IPS-15b (cell line): ENCODE results near the gene THOC1.
"Not testable (repeated sequence)": the region's sequence is repeated elsewhere in the genome, so short reads cannot be mapped to it uniquely, and the experiment has no call there.

Experiments used
- H3K27me3 ChIP-seq: one replicate; pipeline ENCODE4 v1.6.1; 2013; ENCODE audit warnings: low read length; ENCODE audit not compliant: control insufficient read depth, insufficient read depth
- H3K36me3 ChIP-seq: one replicate; pipeline ENCODE4 v1.6.1; 2013; ENCODE audit warnings: low read length; ENCODE audit not compliant: control insufficient read depth, insufficient read depth
- H3K4me1 ChIP-seq: one replicate; pipeline ENCODE4 v1.6.1; 2013; ENCODE audit warnings: mild to moderate bottlenecking, low read length; ENCODE audit not compliant: control insufficient read depth, insufficient read depth
- H3K4me3 ChIP-seq: one replicate; pipeline ENCODE4 v1.5.1; 2013; ENCODE audit warnings: low read depth, low read length
- H3K9ac ChIP-seq: one replicate; pipeline ENCODE4 v1.6.1; 2013; ENCODE audit warnings: low read depth, mild to moderate bottlenecking, low read length
- H3K9me3 ChIP-seq: one replicate; pipeline ENCODE4 v1.6.1; 2013; ENCODE audit warnings: mild to moderate bottlenecking, low read length; ENCODE audit not compliant: control insufficient read depth, insufficient read depth

THOC1 gene

GRCh38 chr18:297936-298335, 30.1 kb upstream of the THOC1 start:
- Histone ChIP-seq H3K4me3 (no peak overlapping the region), H3K9ac (no peak overlapping the region), H3K27me3 (no peaks in the 10 kb centered on the region), H3K4me1 (no peaks in the 10 kb centered on the region), H3K36me3 (no peaks in the 10 kb centered on the region), H3K9me3 (no peaks in the 10 kb centered on the region)

GRCh38 chr18:295756-296490, 28.1 kb upstream of the THOC1 start:
- Histone ChIP-seq H3K9me3 (no peaks in the 10 kb centered on the region), H3K36me3 (no peaks in the 10 kb centered on the region), H3K4me3 (no peak overlapping the region), H3K4me1 (no peaks in the 10 kb centered on the region), H3K9ac (no peak overlapping the region), H3K27me3 (no peaks in the 10 kb centered on the region)

- no peaks in the 10 kb centered on the region for H3K9me3 ChIP-seq
- H3K4me3 ChIP-seq: no peak overlapping the region
- H3K9ac ChIP-seq: no peak overlapping the region
- H3K36me3 ChIP-seq: no peaks in the 10 kb centered on the region
- no peaks in the 10 kb centered on the region for H3K4me1 ChIP-seq
- no peaks in the 10 kb centered on the region for H3K27me3 ChIP-seq
These were observed 26.7 kb upstream of the THOC1 start for GRCh38 chr18:294566-294965.

GRCh38 chr18:293536-293935, 25.7 kb upstream of the THOC1 start:
- Histone ChIP-seq H3K36me3 (no peaks in the 10 kb centered on the region), H3K9me3 (no peaks in the 10 kb centered on the region), H3K4me3 (no peak overlapping the region), H3K4me1 (no peaks in the 10 kb centered on the region), H3K9ac (no peak overlapping the region), H3K27me3 (no peaks in the 10 kb centered on the region)

- Histone ChIP-seq H3K9ac (no peak overlapping the region), H3K36me3 (no peaks in the 10 kb centered on the region), H3K9me3 (no peaks in the 10 kb centered on the region), H3K4me3 (no peak overlapping the region), H3K4me1 (no peaks in the 10 kb centered on the region), H3K27me3 (no peaks in the 10 kb centered on the region)
These were observed 24.4 kb upstream of the THOC1 start for GRCh38 chr18:292271-292670.

- not testable (repeated sequence) for H3K27me3 ChIP-seq, H3K4me1 ChIP-seq, H3K9ac ChIP-seq, H3K36me3 ChIP-seq, H3K4me3 ChIP-seq, H3K9me3 ChIP-seq
These were observed 22.1 kb upstream of the THOC1 start for GRCh38 chr18:289970-290369.

- no peaks in the 10 kb centered on the region for H3K9me3 ChIP-seq
- no peaks in the 10 kb centered on the region for H3K27me3 ChIP-seq
- no peak overlapping the region for H3K9ac ChIP-seq
- H3K36me3 ChIP-seq: no peaks in the 10 kb centered on the region
- no peak overlapping the region for H3K4me3 ChIP-seq
- H3K4me1 ChIP-seq: no peaks in the 10 kb centered on the region
These were observed 21.2 kb upstream of the THOC1 start for GRCh38 chr18:289026-289425.

- no peak overlapping the region for H3K4me3 ChIP-seq
- no peaks in the 10 kb centered on the region for H3K4me1 ChIP-seq
- no peak overlapping the region for H3K9ac ChIP-seq
- H3K27me3 ChIP-seq: no peaks in the 10 kb centered on the region
- no peaks in the 10 kb centered on the region for H3K36me3 ChIP-seq
- no peaks in the 10 kb centered on the region for H3K9me3 ChIP-seq
These were observed 18.9 kb upstream of the THOC1 start for GRCh38 chr18:286515-287310.

GRCh38 chr18:285817-286216, 18.0 kb upstream of the THOC1 start:
- Histone ChIP-seq H3K4me3 (no peak overlapping the region), H3K9ac (no peak overlapping the region), H3K4me1 (no peaks in the 10 kb centered on the region), H3K27me3 (no peaks in the 10 kb centered on the region), H3K36me3 (no peaks in the 10 kb centered on the region), H3K9me3 (no peaks in the 10 kb centered on the region)

GRCh38 chr18:275486-275885, 7.6 kb upstream of the THOC1 start:
- Histone ChIP-seq H3K4me1 (no peaks in the 10 kb centered on the region), H3K27me3 (no peaks in the 10 kb centered on the region), H3K4me3 (no peak overlapping the region), H3K9me3 (no peaks in the 10 kb centered on the region), H3K9ac (no peak overlapping the region), H3K36me3 (no peaks in the 10 kb centered on the region)

- Histone ChIP-seq H3K9me3 (no peaks in the 10 kb centered on the region), H3K4me1 (no peaks in the 10 kb centered on the region), H3K27me3 (no peaks in the 10 kb centered on the region), H3K9ac (no peak overlapping the region), H3K36me3 (no peaks in the 10 kb centered on the region), H3K4me3 (no peak overlapping the region)
These were observed 6.5 kb upstream of the THOC1 start for GRCh38 chr18:274313-274712.

GRCh38 chr18:273525-273924, 5.7 kb upstream of the THOC1 start:
- Histone ChIP-seq H3K9ac (no peak overlapping the region), H3K36me3 (no peaks in the 10 kb centered on the region), H3K4me1 (no peaks in the 10 kb centered on the region), H3K4me3 (no peak overlapping the region), H3K27me3 (no peaks in the 10 kb centered on the region), H3K9me3 (no peaks in the 10 kb centered on the region)
